Stimulated activated CD4-positive, alpha-beta T cell treated with anti-CD3 and anti-CD28 coated beads, Interleukin-4, amount 100 ng/mL, for 24 hours (primary cell): ENCODE results near the gene CACNA1C.

ENCODE experiments used
- DNase-seq: peaks from one replicate; pipeline ENCODE4 v3.0.0-alpha.2; 2020

CACNA1C gene

DNA sequence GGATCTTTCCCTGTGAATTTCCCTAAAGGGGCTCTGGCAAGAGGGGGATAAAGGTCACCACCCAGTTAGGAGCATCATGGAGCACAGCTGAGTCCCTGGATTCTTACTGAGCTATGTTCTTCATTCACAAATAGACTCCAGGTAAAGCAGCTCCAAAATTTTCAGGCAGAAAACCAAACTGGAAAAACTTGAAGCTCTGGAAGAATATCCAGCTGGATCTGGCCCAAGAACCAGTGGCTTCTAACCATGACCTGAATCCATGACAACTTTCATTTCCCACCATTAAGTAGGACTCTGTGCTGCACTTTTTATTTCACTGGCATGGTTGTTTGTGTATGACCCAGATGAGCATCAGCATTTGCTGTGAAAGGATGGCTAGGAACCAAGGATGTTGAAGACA, 561.6 kb downstream of the CACNA1C start:
- no peak for DNase-seq

DNA sequence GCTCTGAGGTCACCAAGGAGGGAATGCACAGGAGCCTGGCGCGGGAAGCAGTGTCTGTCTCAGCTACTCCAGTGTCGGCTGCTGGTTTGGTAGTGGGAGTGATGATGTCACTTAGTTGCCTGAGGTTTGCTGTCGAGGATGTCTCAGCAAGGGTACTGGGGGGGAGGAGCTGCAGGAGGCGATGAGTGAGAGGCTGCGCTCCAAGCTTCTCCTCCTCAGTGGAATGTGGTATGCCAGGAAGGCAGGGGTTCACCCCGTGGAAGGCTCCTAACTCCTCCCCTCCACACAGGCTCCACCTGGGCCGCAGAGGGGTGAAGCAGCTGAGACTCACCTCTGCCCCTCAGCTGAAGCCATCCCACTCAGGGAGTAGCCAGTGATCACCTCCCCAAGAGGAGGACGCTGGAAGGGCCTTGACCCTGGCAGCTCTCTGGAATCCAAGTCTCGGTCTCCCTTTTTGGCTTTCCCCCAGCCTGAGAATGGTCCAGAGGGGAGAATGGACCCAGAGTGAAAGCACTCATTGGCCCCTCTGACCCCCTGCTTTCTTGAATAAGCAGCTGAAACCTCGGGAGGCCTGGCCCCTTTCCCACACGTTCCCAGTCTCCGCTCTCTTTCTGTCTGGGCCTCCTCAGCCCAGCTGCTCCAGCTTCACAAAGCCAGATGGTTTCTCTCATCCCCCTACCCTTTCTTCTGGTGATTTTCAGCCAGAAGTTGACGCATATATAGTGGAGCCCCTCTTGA, 563.0 kb downstream of the CACNA1C start:
- no peak for DNase-seq

DNA sequence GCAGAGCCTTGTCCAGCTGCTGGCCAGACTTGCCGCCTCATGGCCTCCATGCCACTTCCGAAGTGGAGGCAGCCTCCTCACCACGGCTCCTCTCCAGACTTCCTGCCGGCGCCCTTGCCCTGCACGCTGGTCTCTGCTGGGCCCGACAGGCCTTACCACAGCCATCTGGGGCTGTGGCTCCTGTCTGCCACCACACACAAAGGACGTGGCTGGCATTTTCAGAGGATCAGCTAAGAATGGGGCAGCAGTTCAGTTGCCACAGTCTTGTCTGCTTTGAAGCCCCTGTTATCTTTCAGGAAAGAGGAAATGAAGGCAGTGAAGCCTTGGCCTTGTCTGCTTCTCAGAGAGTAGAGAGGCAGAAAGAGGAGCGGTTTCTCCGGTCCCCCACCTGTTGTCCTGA, 564.0 kb downstream of the CACNA1C start:
- no peak for DNase-seq

DNA sequence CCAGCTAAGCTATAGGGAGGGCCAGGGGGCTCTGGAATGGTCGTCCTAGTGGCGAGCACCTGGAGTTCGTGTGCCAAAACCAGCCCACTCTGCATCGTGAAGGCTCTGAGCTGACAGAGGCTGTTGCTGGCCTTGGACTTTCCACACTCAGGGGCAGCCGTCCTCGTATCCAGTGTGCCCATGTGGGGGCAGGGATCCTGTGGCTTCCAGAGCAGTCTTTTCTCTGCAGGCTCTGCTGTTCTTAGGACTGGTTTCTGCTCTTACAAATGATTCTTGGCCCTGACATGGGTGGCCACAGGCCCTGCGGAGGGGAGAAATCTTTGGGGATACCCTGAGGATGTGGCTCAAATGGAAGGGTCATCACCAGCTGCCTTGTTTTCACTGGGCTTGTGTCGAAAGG, 564.6 kb downstream of the CACNA1C start:
- DNase-seq: no peak

DNA sequence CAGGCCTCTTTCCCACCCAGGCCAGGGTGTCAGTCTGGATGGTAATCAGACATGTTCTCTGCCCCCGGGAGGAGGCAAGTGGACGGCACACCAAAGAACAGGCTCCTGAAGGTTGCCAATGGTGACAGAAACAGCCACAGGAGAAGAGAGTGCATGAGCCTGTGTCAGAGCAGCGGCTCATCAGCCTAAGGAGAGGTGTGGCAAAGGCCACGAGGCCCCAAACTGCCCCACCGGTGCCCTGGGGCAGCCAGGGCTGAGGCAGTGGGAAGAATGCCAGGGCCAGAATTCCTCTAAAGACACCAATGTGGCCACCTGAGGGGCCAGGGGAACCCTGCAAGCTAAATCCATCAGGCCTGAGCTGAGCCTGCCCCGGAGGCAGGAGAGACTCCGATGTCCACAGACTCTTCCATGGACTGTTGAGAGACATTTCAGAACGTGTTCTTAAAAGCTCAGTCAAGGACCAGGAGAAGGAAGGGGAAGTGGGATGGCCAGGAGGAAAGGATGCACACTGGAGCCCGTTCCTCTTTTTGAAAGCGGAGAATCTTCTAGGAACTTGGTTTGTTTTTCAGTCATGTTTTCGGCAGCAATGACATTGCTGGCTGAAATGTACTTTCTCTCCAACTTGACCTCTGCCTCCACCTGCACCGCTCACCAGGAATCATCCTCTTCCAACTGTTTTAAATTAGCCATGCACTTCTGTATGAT, 565.7 kb downstream of the CACNA1C start:
- no peak for DNase-seq

DNA sequence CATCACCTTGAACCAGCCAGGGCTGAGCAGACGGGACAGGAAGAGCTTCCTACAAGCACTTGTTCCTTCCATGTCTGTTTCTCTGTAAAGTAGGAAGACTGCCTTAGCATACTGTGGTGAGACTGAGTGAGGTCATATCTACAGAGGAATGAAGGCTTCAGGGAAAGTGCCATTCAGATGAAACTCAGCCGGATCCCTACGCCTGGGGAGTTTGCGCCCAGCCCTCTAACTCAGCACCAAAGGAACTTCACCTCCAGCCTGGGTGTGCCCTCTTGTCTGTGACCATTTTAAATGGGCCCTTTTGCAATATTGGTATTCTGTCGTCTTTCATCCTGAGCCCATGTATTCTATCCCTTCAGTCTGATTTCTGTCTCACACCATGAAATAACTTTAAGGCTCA, 566.3 kb downstream of the CACNA1C start:
- no peak for DNase-seq

DNA sequence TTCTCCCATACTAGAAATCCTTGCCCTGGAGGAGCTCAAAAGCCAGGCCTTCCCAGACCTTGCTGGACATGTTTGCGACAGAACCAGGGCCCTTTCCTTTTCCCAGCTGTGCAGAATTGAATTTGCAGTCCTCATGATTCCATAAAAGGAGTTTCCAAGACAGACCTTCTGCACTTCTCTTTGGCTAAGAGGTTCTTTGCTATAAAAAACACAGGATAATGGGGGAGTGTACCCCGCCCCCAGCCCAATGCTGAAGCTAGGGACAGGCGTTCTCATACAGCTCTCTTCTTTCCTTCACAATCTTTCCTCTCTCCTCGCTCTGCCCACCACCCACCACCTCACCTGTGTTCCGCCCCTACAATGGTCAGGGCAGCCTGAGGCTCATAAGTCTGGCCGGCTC, 569.7 kb downstream of the CACNA1C start:
- no peak for DNase-seq

DNA sequence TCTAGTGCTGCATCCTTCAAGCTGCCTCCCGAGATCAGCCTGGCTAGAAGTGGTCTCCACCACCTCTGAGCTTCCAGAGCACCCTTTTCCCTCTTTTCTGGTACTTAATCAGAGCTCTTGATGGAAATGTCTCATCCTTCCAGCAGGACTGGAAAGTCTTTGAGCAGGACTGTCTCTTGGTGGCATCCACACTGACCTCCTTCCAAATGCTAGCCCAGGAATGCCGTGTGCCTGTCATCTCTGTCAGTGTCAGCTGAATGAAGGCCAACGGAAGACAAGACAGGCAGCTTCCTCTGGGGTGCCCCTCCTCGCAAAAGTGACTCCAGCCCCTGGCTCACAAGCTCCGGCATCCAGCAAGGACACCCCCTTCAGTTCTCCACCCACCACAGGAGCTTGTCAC, 570.7 kb downstream of the CACNA1C start:
- no peak for DNase-seq

DNA sequence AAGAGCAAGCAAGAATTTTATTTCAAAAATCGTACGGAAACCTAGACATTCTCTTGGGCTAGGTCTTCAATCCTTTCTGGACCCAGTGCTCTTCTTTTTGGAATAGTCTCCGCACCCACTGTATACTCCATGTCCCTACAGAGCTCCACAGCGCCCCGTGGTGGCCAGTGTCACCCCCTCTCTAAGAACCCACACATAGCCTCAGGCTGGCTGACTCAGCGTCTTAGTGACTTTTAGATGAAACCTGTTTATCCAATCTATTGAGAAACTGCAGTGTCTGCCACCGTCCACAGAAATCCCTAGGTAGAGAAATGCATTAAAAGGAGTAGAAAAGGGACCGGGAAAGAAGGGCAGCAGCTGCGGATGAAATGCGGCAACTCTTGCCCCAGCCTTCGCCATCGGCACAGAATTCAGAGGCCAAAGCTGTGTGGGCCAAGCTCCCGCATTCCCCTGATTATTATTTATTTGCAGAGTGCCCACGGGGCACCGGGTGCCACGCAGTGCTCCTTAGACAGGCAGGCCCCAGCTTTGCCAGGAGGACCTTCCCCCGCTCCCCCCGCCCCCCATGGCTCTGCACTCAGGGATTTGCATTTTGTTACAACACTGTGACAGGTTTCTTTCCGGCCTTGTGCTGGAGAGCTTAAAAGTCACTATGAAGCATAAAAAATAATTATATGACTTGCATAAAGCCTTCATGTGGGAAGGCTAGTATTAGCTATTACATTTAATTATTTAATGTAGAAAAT, 571.9 kb downstream of the CACNA1C start:
- no peak for DNase-seq

DNA sequence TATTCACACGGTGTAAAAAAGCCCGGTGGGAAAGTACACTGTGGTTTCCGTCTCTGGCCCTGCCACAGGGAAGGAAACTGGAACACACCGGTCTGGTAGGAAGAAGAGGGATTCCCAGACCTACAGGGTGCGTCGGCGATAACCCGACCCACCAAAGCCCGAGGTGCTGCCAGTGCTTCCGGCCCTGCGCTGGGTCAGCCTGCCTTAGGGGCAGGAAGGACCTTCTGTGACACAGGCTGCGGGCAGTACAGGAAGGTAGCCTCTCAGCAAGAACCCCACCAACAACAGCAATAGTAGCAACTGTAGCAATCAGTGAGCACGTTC, 572.5 kb downstream of the CACNA1C start:
- DNase-seq: no peak

DNA sequence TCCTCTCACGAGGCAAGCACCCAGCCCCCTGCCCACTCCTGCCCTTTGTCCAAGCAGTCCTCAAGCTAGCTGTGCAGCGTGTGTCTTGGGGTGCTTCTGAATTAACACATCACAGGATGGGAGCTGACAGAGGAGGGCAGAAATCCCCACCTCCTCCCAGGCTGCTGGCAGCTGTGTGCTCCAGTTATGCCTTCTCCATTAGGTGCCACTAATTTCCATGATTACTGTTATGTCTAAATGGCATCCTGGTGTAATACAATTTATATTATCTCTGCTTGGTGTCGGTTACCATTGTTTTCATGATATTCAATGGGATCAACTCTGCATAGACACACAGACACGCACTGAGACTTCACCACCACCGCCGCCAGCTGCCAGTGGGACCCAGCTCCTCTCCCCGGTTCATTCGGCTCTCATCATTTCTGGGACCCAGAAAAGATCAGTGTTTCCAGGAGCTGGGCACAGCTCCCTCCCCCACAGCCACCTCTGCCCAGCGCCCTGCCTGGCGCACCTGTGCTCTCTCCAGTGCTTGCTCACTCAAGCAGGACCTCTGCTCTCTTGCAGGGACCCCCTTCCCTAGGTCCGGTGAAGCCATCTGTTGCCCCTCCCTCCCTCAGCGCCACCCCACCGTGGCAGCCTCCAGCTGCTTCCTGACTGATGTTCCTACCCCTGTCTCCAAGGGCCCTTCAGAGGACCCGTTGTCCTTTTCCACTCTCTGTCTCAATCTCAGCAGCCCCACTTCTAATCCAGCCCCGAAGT, 574.5 kb downstream of the CACNA1C start:
- no peak for DNase-seq

DNA sequence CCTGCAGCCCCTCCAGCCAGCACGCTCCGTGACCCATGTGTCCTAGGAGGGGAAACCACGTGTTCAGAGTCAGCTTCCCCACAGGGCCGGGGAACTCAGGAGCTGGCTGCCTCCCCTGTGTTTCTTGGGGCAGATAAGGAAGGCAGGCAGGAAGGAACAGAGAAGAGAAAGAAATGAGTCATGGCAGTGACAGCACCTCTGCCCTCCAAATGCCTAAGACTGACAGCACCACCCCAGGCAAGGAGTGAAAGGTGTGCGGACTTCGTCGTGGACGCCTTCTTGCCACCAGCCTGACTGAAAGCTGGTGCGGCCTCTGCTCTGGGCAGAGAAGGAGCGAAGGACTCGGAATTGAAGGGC, 575.0 kb downstream of the CACNA1C start:
- no peak for DNase-seq

DNA sequence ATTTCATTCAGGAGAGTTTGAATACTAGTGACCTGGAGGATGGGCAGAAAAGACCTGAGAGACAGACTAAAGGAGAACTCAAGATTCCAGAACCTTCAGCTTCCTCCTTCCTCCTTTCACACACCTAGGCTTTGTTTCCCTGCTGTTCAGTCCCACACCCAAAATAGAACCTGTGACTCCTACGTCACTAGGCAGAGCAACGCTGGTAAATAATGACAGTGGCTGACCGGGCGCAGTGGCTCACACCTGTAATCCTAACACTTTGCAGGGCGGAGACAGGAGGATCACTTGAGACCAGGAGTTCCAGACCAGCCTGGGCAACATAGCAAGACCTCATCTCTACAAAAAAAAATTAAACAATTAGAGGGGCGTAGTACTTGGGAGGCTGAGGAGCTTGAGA, 575.6 kb downstream of the CACNA1C start:
- DNase-seq: no peak

DNA sequence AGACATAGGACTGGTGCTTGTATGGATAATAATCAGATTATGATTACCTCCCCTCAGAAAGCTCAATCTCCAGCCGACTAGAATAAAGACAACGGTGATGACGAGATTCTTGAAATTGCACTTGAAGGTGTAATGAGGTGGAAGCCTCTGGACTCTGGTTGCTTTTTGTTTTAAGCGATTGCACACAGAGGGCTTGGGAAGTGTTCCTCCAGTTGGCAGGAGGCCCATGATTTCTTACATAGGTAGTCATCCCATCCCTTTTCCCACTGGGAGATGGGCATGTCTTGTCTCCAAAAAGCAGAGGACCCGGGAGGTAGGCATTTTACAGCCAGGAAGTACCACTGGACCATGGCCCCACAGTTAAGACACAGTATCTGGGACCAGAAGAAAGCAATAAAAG, 576.3 kb downstream of the CACNA1C start:
- no peak for DNase-seq

DNA sequence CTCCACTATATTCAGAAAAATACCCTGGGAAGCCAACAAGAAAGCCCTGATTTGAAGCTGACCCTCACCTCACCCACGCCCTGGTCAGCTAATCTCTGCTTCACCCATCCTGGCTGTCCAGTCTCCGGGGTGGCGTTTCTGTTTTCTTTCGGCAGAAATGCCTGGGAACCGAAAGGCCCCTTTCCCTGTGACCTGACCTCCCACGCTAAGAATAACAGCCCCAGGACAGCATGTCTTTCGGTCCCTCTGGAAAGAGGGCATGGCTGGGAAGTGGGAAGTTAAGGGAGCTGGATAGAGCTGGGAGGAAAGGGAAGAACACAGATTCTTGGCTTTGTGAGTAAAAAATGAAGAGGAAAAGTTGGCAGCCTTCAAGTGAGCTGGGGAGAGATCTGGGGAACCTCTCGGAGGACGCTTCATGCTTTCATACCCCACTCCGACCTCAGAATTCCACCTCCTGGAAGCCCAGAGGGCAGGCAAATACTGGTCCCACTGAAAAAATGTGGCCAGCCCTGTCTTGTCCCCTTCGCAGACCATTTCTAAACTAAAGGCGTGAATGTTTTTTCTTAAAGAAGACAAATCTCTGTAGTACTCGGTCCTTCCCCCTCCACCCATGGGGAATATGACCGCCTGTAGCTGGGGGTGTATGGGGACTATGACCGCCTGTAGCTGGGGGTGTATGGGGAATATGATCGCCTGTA, 579.0 kb downstream of the CACNA1C start:
- DNase-seq: no peak

DNA sequence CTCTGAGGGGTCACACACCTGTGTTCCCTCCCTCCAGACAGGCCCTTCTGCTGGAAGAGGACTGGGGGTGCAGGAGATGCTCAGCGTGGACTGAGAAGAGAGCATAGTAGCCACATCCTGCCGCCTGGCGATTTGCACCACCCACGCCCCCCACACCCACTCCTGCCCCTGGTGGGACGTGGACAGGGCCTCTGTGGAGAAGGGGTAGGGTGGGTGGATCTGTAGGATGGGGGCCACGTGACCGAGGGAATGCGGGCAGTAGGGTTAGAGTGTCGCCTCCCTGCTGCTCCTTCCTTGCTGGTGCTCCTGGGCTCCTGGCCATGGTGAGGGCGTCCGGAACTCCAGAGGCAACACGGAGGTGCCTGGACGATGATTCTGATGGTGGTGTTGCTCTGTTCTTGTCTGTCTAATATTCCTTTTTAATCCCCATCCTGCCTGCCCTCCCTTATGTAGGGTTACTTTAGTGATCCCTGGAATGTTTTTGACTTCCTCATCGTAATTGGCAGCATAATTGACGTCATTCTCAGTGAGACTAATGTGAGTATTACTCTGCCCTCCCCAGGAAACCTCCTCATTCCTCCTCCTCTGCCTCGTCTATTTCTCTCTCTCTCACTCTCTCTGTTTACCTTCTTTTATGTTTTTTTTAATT, 580.5 kb downstream of the CACNA1C start:
- no peak for DNase-seq

DNA sequence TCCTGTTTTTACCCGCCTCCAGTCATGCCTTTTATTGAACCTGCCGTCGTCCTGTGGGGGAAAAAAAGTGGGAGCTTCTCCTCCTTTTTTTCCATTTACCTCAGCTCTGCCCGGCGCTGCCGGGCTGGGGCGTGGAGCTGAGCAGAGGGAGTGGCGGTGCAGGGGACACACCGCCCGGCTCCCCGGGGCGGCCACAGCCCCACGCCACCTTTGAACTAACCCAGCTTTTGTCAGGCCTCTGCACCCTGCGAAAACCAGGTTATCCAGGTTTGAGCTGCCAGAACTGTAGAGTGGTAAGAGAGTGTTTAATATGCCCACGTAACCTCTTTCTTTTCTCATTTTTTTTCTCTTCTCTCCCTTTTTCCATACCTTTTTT, 581.0 kb downstream of the CACNA1C start:
- DNase-seq: no peak

DNA sequence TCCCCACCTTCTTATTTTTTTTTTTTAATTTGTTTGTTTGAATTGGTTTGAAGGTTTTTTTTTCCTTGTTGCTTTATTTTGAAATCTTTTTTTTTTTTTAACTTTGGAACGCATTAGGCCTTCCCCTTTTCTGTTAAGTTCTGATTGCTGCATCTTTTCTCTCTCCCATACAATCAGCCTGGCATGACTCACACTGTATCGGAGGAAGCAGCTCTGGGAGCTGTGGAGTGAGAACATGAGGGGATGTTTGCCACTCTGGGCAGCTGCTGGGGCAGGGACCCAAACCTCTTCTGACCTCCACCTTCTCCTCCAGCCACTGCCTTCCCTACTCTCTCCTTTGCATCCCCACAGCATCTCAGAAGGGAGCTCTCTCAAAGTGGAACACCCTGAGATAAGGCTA, 581.7 kb downstream of the CACNA1C start:
- DNase-seq: no peak

DNA sequence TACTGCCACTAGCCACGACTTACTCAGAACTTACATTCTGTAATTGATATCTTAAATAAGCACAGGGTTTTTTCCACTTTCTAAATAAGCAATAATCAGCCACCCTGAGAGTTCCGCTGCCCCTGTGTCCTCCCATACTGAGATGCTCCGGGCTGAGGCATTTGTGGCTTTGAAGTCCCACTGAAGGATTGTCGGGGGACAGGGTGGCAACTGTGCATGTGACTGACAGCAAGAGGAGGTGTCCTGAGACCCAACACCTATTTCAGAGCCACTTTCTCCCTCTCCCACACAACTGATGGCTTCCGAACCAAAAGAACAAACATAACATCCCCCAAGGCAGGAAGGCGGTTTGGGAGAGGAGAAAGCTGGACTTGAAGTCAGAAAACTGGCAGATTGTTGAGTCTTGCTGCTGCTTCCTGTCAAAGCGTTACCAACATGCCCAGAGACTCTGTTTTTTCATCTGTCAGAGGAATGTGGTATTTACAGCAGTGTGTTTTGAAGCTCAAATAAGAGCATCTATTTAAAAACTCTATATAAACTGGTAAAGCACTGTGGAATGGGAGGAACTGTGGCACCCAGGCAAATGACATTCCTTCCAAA, 584.1 kb downstream of the CACNA1C start:
- DNase-seq: no peak

DNA sequence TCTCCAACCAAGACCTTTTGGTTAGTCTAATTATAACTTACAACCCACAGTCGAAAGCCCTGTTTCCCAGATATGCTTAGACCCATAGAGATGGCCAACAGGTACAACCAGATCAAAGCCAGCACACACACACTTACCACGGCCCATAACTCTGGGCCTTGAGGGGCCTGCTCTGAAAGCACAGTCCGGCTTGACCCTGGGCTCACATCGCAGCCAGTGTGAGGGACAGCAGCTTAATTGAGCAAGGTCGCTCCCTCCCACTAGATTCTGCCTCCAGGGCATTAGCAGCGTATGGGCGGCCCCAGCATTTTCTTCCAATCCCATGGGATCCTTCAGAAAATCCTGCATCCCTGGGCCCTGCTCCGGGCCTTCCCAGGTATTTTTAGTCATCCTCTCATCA, 584.6 kb downstream of the CACNA1C start:
- no peak for DNase-seq

DNA sequence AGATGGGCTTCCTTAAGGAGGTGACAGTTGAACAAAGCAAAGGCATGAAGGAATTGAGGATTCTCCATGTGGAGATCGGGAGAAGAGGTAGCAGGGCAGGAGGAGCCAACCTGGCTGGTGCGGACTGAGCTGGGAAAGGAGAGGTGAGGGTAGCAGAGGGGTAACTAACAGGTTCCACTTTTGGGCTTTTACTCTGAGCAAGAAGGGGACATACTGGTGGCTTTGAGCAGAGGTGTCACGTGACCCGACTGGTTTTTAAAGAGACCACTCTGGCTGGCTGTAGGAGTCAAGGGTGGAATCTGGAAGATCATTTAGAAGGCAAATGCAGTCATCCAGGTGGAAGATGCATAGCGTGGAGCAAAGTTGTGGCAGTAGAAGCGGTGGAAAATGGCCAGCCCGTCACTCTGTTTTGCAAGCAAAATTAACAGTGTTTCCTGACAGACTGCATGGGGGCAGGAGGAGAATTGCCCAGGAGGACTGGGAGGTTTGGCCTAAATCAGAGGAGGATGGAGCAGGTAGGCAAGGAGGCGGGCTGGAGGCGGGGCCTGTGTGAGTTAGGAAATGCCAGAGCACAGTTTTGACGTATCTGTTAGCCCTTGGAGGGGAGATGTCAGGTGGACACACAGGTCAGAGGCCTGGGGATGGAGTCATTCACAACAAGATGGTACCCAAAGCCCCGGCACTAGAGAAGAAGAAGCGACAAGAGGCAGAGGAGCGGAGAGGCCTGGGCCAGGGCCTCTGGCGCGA, 585.7 kb downstream of the CACNA1C start:
- DNase-seq: no peak

DNA sequence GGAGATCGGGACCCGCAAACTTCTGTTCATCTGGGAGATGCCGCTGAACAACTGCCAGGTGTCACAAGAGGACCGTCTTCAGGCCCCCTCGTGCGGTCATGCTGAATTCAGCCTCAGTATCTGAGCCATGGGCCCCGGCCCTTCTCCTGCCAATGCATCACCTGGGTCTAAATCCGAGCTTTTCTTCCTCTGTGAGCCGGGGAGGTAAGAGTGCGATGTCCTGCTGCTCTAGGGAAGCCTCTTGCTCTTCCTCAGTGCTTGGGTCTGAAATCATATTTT, 586.2 kb downstream of the CACNA1C start:
- no peak for DNase-seq
